NCI-H1092 (cell line): ENCODE measurements around the gene ADGRB3.

ENCODE experiments used
- DNase-seq: peaks from one replicate; lab custom pipeline; 2025; lab: John Stamatoyannopoulos, UW

Gene ADGRB3

GRCh38 chr6:69128411-69128810 lies 493.3 kb downstream of the ADGRB3 start:
- DNase-seq = no peak

- DNase-seq = no peak
Measured at GRCh38 chr6:69129046-69129445, 494.0 kb downstream of the ADGRB3 start.

- DNase-seq = no peak
Measured at GRCh38 chr6:69135927-69136326, 500.8 kb downstream of the ADGRB3 start.

- DNase-seq = no peak
Measured at GRCh38 chr6:69138148-69138547, 503.1 kb downstream of the ADGRB3 start.

- DNase-seq = no peak
Measured at GRCh38 chr6:69138893-69139494, 503.9 kb downstream of the ADGRB3 start.

- no peak for DNase-seq
Measured at GRCh38 chr6:69145062-69145461, 510.0 kb downstream of the ADGRB3 start.

- DNase-seq = no peak
Measured at GRCh38 chr6:69146385-69146784, 511.3 kb downstream of the ADGRB3 start.

GRCh38 chr6:69155467-69155866 lies 520.4 kb downstream of the ADGRB3 start:
- DNase-seq = no peak

- DNase-seq = no peak
Measured at GRCh38 chr6:69162811-69163210, 527.7 kb downstream of the ADGRB3 start.

GRCh38 chr6:69164564-69165229 lies 529.6 kb downstream of the ADGRB3 start:
- no peak for DNase-seq

GRCh38 chr6:69179681-69180080 lies 544.6 kb downstream of the ADGRB3 start:
- no peak for DNase-seq

- no peak for DNase-seq
Measured at GRCh38 chr6:69180361-69181067, 545.4 kb downstream of the ADGRB3 start.

GRCh38 chr6:69181964-69182363 lies 546.9 kb downstream of the ADGRB3 start:
- no peak for DNase-seq

GRCh38 chr6:69185276-69185675 lies 550.2 kb downstream of the ADGRB3 start:
- DNase-seq = no peak

GRCh38 chr6:69202768-69203167 lies 567.7 kb downstream of the ADGRB3 start:
- no peak for DNase-seq

- no peak for DNase-seq
Measured at GRCh38 chr6:69216127-69216526, 581.0 kb downstream of the ADGRB3 start.

- DNase-seq = no peak
Measured at GRCh38 chr6:69217343-69217742, 582.3 kb downstream of the ADGRB3 start.

- DNase-seq = no peak
Measured at GRCh38 chr6:69220375-69220774, 585.3 kb downstream of the ADGRB3 start.

- DNase-seq = no peak
Measured at GRCh38 chr6:69232008-69232407, 596.9 kb downstream of the ADGRB3 start.

GRCh38 chr6:69232496-69232895 lies 597.4 kb downstream of the ADGRB3 start:
- no peak for DNase-seq

- DNase-seq = no peak
Measured at GRCh38 chr6:69232911-69233448, 597.9 kb downstream of the ADGRB3 start.

- DNase-seq = no peak
Measured at GRCh38 chr6:69238067-69238466, 603.0 kb downstream of the ADGRB3 start.

- no peak for DNase-seq
Measured at GRCh38 chr6:69246983-69247382, 611.9 kb downstream of the ADGRB3 start.
